H1 (cell line): ENCODE data around the gene ETNK1. TPM values are rescaled to one million over a fixed set of nuclear protein-coding genes. Genes with fewer than 3 reads are reported as not detected.

Source experiments
- ASH2L ChIP-seq: fragments of 200-600, 300-600 bp; sonication (generic); IDR thresholded peaks from one replicate; pipeline ENCODE4 v1.7.1; 2017; ENCODE audit warnings: low read length
- CHD2 ChIP-seq: IDR thresholded peaks from 2 replicates; pipeline ENCODE4 v1.6.1; 2012; ENCODE audit warnings: low read length, improper control_type of control experiment
- FOSL1 ChIP-seq: IDR thresholded peaks from 2 replicates; pipeline ENCODE4 v1.6.1; 2011; ENCODE audit warnings: mild to moderate bottlenecking, low read depth, low read length, moderate library complexity; ENCODE audit not compliant: insufficient read depth
- KDM4A ChIP-seq: IDR thresholded peaks from one replicate; pipeline ENCODE4 v1.7.1; 2012; ENCODE audit warnings: low read depth, mild to moderate bottlenecking, moderate library complexity, low read length, inconsistent platforms; ENCODE audit not compliant: severe bottlenecking
- PHF8 ChIP-seq: fragments of 200-600 bp; sonication (generic); conservative IDR thresholded peaks from 2 replicates; pipeline ENCODE4 v1.7.1; 2012; ENCODE audit warnings: low read depth, mild to moderate bottlenecking, inconsistent platforms, low read length, moderate library complexity
- RBBP5 ChIP-seq: IDR thresholded peaks from 2 replicates; pipeline ENCODE4 v1.7.1; 2012; ENCODE audit warnings: low read depth, mild to moderate bottlenecking, inconsistent platforms, low read length, moderate library complexity, borderline replicate concordance
- RNF2 ChIP-seq: fragments of 200-900, 300-1000 bp; sonication (generic); IDR thresholded peaks from 2 replicates; pipeline ENCODE4 v1.7.1; 2016; ENCODE audit warnings: borderline replicate concordance, low read depth, mild to moderate bottlenecking, antibody characterized with exemption, low read length; ENCODE audit not compliant: poor library complexity, severe bottlenecking; ENCODE audit errors: missing control alignments
- RXRA ChIP-seq: IDR thresholded peaks from 2 replicates; pipeline ENCODE4 v1.6.1; 2011; ENCODE audit warnings: low read depth, mild to moderate bottlenecking, low read length, moderate library complexity; ENCODE audit not compliant: insufficient read depth
- YY1 ChIP-seq: IDR thresholded peaks from 2 replicates; pipeline ENCODE4 v1.6.1; 2011; ENCODE audit warnings: low read depth, mild to moderate bottlenecking, low read length
- polyA plus RNA-seq, 7 experiments: library from polyadenylated mRNA; depleted of rRNA in 3 of 7; stranded (reverse) in 5 of 7; unstranded in 2 of 7; fragments of >200 nt in 5 of 7; fragments of 200-250 nt in 2 of 7; gene quantifications; 1 replicate in 5 of 7; 2 replicates in 1 of 7; 4 replicates in 1 of 7; pipeline versions ENCODE4 v1.2.1 to v1.2.3, GENCODE V29; 2011 to 2013; ENCODE audit warnings: missing spikeins in 2 of 7, mixed read lengths in 2 of 7
- total RNA-seq: library from RNA; stranded (reverse); fragmentation: NEBNext Ultra II Directional; extraction: Animal tissue kit (Norgen Biotek cat#: 25700); gene quantifications from 2 replicates; pipeline ENCODE4 v1.2.1, GENCODE V29; 2021
- TF ChIP-seq, protein P1 (sequence below): fragments of 300-600 bp; sonication (generic); IDR thresholded peaks from 2 replicates; pipeline ENCODE4 v1.7.1; 2012; ENCODE audit warnings: low read length, moderate library complexity, mild to moderate bottlenecking, inconsistent platforms; ENCODE audit not compliant: insufficient replicate concordance

Gene ETNK1
- total and polyA plus RNA-seq, 2 of the 8 experiments (the other 6 are each of a cell fraction or from before 2014, with no cell fraction given) = 11.6 to 82.7 TPM

DNA sequence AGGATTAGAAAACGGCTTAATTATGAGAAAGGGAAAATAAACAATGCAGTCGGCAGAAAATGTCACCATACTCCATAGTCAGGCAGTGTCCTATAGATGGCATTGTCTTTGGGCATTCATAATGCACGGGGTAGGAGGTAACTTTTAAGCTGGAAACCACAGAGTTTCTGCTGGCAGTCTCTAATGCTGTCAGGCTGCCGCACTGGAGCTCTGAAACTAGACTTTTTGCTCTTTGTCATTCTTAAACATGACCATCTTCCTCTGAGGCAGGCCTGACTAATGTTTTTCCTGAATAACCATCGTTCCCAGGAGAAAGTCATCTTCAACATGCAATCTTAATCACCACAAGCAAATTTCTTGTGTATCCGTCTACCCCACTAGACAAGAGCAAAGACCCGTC lies 108.8 kb downstream of the ETNK1 start (continued):
- TF ChIP-seq, protein P1, sequence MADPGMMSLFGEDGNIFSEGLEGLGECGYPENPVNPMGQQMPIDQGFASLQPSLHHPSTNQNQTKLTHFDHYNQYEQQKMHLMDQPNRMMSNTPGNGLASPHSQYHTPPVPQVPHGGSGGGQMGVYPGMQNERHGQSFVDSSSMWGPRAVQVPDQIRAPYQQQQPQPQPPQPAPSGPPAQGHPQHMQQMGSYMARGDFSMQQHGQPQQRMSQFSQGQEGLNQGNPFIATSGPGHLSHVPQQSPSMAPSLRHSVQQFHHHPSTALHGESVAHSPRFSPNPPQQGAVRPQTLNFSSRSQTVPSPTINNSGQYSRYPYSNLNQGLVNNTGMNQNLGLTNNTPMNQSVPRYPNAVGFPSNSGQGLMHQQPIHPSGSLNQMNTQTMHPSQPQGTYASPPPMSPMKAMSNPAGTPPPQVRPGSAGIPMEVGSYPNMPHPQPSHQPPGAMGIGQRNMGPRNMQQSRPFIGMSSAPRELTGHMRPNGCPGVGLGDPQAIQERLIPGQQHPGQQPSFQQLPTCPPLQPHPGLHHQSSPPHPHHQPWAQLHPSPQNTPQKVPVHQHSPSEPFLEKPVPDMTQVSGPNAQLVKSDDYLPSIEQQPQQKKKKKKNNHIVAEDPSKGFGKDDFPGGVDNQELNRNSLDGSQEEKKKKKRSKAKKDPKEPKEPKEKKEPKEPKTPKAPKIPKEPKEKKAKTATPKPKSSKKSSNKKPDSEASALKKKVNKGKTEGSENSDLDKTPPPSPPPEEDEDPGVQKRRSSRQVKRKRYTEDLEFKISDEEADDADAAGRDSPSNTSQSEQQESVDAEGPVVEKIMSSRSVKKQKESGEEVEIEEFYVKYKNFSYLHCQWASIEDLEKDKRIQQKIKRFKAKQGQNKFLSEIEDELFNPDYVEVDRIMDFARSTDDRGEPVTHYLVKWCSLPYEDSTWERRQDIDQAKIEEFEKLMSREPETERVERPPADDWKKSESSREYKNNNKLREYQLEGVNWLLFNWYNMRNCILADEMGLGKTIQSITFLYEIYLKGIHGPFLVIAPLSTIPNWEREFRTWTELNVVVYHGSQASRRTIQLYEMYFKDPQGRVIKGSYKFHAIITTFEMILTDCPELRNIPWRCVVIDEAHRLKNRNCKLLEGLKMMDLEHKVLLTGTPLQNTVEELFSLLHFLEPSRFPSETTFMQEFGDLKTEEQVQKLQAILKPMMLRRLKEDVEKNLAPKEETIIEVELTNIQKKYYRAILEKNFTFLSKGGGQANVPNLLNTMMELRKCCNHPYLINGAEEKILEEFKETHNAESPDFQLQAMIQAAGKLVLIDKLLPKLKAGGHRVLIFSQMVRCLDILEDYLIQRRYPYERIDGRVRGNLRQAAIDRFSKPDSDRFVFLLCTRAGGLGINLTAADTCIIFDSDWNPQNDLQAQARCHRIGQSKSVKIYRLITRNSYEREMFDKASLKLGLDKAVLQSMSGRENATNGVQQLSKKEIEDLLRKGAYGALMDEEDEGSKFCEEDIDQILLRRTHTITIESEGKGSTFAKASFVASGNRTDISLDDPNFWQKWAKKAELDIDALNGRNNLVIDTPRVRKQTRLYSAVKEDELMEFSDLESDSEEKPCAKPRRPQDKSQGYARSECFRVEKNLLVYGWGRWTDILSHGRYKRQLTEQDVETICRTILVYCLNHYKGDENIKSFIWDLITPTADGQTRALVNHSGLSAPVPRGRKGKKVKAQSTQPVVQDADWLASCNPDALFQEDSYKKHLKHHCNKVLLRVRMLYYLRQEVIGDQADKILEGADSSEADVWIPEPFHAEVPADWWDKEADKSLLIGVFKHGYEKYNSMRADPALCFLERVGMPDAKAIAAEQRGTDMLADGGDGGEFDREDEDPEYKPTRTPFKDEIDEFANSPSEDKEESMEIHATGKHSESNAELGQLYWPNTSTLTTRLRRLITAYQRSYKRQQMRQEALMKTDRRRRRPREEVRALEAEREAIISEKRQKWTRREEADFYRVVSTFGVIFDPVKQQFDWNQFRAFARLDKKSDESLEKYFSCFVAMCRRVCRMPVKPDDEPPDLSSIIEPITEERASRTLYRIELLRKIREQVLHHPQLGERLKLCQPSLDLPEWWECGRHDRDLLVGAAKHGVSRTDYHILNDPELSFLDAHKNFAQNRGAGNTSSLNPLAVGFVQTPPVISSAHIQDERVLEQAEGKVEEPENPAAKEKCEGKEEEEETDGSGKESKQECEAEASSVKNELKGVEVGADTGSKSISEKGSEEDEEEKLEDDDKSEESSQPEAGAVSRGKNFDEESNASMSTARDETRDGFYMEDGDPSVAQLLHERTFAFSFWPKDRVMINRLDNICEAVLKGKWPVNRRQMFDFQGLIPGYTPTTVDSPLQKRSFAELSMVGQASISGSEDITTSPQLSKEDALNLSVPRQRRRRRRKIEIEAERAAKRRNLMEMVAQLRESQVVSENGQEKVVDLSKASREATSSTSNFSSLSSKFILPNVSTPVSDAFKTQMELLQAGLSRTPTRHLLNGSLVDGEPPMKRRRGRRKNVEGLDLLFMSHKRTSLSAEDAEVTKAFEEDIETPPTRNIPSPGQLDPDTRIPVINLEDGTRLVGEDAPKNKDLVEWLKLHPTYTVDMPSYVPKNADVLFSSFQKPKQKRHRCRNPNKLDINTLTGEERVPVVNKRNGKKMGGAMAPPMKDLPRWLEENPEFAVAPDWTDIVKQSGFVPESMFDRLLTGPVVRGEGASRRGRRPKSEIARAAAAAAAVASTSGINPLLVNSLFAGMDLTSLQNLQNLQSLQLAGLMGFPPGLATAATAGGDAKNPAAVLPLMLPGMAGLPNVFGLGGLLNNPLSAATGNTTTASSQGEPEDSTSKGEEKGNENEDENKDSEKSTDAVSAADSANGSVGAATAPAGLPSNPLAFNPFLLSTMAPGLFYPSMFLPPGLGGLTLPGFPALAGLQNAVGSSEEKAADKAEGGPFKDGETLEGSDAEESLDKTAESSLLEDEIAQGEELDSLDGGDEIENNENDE = no peak
- TF ChIP-seq ASH2L (no peak), FOSL1 (no peak), YY1 (no peak), RNF2 (no peak), CHD2 (no peak), KDM4A (no peak), RXRA (no peak), PHF8 (no peak), RBBP5 (no peak)
